Mesendoderm (in vitro differentiated cells): ENCODE data around the gene CASQ1.

Source experiments
- DNase-seq: peaks from one replicate; pipeline ENCODE4 v3.0.0; 2013
- H2AK5ac ChIP-seq: 2 replicates; pipeline ENCODE4 v1.6.1; 2013; ENCODE audit warnings: low read length, inconsistent platforms
- H2BK120ac ChIP-seq: 2 replicates; pipeline ENCODE4 v1.6.1; 2013; ENCODE audit warnings: low read depth, mild to moderate bottlenecking, low read length, moderate library complexity, mixed read lengths
- H2BK15ac ChIP-seq: replicated peaks from 2 replicates; pipeline ENCODE4 v1.6.1; 2013; ENCODE audit warnings: low read depth, mild to moderate bottlenecking, moderate library complexity
- H2BK5ac ChIP-seq: 2 replicates; pipeline ENCODE4 v1.6.1; 2013; ENCODE audit warnings: low read length, inconsistent platforms
- H3K18ac ChIP-seq: 2 replicates; pipeline ENCODE4 v1.6.1; 2013; ENCODE audit warnings: mild to moderate bottlenecking, low read length, mixed read lengths
- H3K23ac ChIP-seq: one replicate; pipeline ENCODE4 v1.6.1; 2013; ENCODE audit warnings: low read length
- H3K27ac ChIP-seq: 2 replicates; pipeline ENCODE4 v1.5.1; 2013; ENCODE audit warnings: low read depth, mild to moderate bottlenecking, inconsistent platforms, low read length, moderate library complexity
- H3K27me3 ChIP-seq: 2 replicates; pipeline ENCODE4 v1.6.1; 2013; ENCODE audit warnings: low read length, control low read depth, mild to moderate bottlenecking, inconsistent platforms; ENCODE audit not compliant: insufficient read depth, poor library complexity
- H3K36me3 ChIP-seq: 2 replicates; pipeline ENCODE4 v1.6.1; 2013; ENCODE audit warnings: low read length, inconsistent platforms; ENCODE audit not compliant: control insufficient read depth, insufficient read depth
- H3K4ac ChIP-seq: one replicate; pipeline ENCODE4 v1.6.1; 2013; ENCODE audit warnings: low read depth, mild to moderate bottlenecking, low read length, moderate library complexity
- H3K4me1 ChIP-seq: 2 replicates; pipeline ENCODE4 v1.6.1; 2013; ENCODE audit warnings: low read depth, low read length, inconsistent platforms; ENCODE audit not compliant: control insufficient read depth
- H3K4me2 ChIP-seq: 2 replicates; pipeline ENCODE4 v1.6.1; 2013; ENCODE audit warnings: low read length
- H3K4me3 ChIP-seq: 2 replicates; pipeline ENCODE4 v1.5.1; 2013; ENCODE audit warnings: mild to moderate bottlenecking, low read length
- H3K56ac ChIP-seq: one replicate; pipeline ENCODE4 v1.6.1; 2013; ENCODE audit warnings: low read length
- H3K79me1 ChIP-seq: 2 replicates; pipeline ENCODE4 v1.6.1; 2013; ENCODE audit warnings: low read length, inconsistent platforms
- H3K79me2 ChIP-seq: 2 replicates; pipeline ENCODE4 v1.6.1; 2013; ENCODE audit warnings: mild to moderate bottlenecking, low read length; ENCODE audit not compliant: control insufficient read depth, insufficient read depth
- H3K9ac ChIP-seq: 2 replicates; pipeline ENCODE4 v1.6.1; 2013; ENCODE audit warnings: low read length, inconsistent platforms
- H4K5ac ChIP-seq: one replicate; pipeline ENCODE4 v1.6.1; 2013; ENCODE audit warnings: low read length
- H4K8ac ChIP-seq: one replicate; pipeline ENCODE4 v1.6.1; 2013; ENCODE audit warnings: low read depth, mild to moderate bottlenecking, control low read depth, low read length, moderate library complexity
- WGBS: extraction: QIAGEN DNeasy Blood & Tissue Kit; methylation state at CpG from one replicate; pipeline ENCODE4 v1.1.7; 2013; ENCODE audit warnings: low lambda C conversion rate, missing lambda C conversion rate; ENCODE audit not compliant: insufficient coverage; ENCODE audit errors: extremely low coverage; 5-methylcytosine and 5-hydroxymethylcytosine counted together

CASQ1 gene

DNA sequence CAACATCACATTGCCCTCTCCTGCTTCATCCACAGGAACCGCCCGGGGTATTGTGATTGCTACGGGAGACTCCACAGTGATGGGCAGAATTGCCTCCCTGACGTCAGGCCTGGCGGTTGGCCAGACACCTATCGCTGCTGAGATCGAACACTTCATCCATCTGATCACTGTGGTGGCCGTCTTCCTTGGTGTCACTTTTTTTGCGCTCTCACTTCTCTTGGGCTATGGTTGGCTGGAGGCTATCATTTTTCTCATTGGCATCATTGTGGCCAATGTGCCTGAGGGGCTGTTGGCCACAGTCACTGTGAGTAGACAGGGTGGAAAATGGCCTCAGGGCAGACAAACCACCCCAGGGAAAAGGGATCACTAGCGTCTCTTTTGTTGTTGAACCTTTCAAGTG is 26.3 kb upstream of the CASQ1 start:
- H3K79me2 ChIP-seq, result no peaks in the 10 kb centered on the region
- no peaks in the 10 kb centered on the region for H3K27me3 ChIP-seq
- no CpG with 5 or more reads among the region's 10 CpGs for whole genome bisulfite sequencing
- no peaks in the 10 kb centered on the region for H3K79me1 ChIP-seq
- no peak overlapping the region for H2BK120ac ChIP-seq
- H3K36me3 ChIP-seq, result no peaks in the 10 kb centered on the region
- H3K4me3 ChIP-seq, result no peak overlapping the region
- H4K5ac ChIP-seq, result no peak overlapping the region
- peak; percentile 49 for DNase-seq
- H3K18ac ChIP-seq, result no peak overlapping the region
- peak overlapping the region; percentile 64 for H2BK5ac ChIP-seq
- H4K8ac ChIP-seq, result no peak overlapping the region
- H3K56ac ChIP-seq, result no peak overlapping the region
- peak overlapping the region; percentile 1 for H3K4ac ChIP-seq
- H3K23ac ChIP-seq, result no peak overlapping the region
- no peak overlapping the region for H3K27ac ChIP-seq
- no peak overlapping the region for H2BK15ac ChIP-seq
- H3K9ac ChIP-seq, result no peak overlapping the region
- peaks cover 12% of the 10 kb centered on the region for H3K4me1 ChIP-seq
- H3K4me2 ChIP-seq, result no peak overlapping the region
- peak overlapping the region; percentile 54 for H2AK5ac ChIP-seq

DNA sequence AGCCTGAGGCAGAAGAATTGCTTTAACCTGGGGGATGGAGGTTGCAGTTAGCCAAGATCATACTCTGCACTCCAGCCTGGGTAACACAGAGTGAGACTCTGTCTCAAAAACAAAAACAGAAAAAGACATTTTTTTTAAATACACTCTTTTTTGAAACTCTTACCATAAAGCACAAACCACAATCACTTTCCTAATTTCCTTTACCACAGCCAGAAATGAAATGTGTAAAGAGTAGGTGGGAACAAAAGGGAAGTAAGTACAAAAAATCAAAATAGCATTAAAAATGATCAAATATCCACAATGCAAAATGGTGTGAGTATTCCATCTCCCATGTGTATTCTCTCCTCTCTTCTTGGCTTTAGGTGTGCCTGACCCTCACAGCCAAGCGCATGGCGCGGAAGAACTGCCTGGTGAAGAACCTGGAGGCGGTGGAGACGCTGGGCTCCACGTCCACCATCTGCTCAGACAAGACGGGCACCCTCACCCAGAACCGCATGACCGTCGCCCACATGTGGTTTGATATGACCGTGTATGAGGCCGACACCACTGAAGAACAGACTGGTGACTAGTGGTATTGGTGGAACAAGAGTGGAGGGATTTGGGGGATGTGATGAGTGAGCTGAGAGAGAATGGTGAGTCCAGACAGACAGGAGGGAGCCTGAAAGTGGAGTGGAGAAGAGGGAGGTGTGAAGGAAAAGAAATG is 24.1 kb upstream of the CASQ1 start:
- Histone ChIP-seq H3K79me2 (no peaks in the 10 kb centered on the region), H2BK15ac (no peak overlapping the region), H3K9ac (no peak overlapping the region), H3K4me1 (peaks cover 15% of the 10 kb centered on the region), H2BK120ac (no peak overlapping the region), H3K18ac (no peak overlapping the region), H3K27ac (no peak overlapping the region), H3K27me3 (no peaks in the 10 kb centered on the region), H3K4me2 (no peak overlapping the region), H4K8ac (no peak overlapping the region), H3K56ac (peak overlapping the region; percentile 18), H2AK5ac (peak overlapping the region; percentile 18), H3K23ac (no peak overlapping the region), H3K4me3 (no peak overlapping the region), H4K5ac (no peak overlapping the region), H3K36me3 (no peaks in the 10 kb centered on the region), H3K79me1 (no peaks in the 10 kb centered on the region), H3K4ac (no peak overlapping the region), H2BK5ac (peak overlapping the region; percentile 12)
- DNase-seq, result no peak
- WGBS, result no CpG with 5 or more reads among the region's 12 CpGs

DNA sequence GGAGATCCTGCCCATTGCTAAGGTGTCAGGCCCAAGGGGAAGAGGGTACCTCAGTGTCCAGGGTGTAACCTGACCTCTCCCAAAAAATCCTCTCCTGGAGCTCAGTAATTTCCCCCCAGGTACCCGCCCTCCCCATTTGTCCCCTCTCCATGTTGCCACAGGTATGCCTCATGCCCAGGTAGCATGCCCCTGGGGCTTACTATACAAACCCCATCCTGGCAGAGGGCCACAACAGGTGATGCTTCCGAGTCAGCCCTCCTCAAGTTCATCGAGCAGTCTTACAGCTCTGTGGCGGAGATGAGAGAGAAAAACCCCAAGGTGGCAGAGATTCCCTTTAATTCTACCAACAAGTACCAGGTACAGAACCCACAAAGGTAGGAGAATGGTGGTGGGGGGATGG is 23.3 kb upstream of the CASQ1 start:
- no peak overlapping the region for H4K8ac ChIP-seq
- peak overlapping the region; percentile 72 for H2BK5ac ChIP-seq
- no peak overlapping the region for H3K27ac ChIP-seq
- H3K79me2 ChIP-seq, result no peaks in the 10 kb centered on the region
- peak overlapping the region; percentile 47 for H3K56ac ChIP-seq
- no peak overlapping the region for H3K18ac ChIP-seq
- H3K9ac ChIP-seq, result no peak overlapping the region
- H3K4ac ChIP-seq, result peak overlapping the region; percentile 22
- no peaks in the 10 kb centered on the region for H3K79me1 ChIP-seq
- WGBS, result no CpG with 5 or more reads among the region's 4 CpGs
- H3K4me3 ChIP-seq, result no peak overlapping the region
- peak overlapping the region; percentile 85 for H2AK5ac ChIP-seq
- peaks cover 18% of the 10 kb centered on the region for H3K4me1 ChIP-seq
- no peak for DNase-seq
- no peak overlapping the region for H3K4me2 ChIP-seq
- H2BK15ac ChIP-seq, result no peak overlapping the region
- no peaks in the 10 kb centered on the region for H3K36me3 ChIP-seq
- H2BK120ac ChIP-seq, result peak overlapping the region; percentile 69
- no peak overlapping the region for H4K5ac ChIP-seq
- H3K27me3 ChIP-seq, result no peaks in the 10 kb centered on the region
- peak overlapping the region; percentile 73 for H3K23ac ChIP-seq

DNA sequence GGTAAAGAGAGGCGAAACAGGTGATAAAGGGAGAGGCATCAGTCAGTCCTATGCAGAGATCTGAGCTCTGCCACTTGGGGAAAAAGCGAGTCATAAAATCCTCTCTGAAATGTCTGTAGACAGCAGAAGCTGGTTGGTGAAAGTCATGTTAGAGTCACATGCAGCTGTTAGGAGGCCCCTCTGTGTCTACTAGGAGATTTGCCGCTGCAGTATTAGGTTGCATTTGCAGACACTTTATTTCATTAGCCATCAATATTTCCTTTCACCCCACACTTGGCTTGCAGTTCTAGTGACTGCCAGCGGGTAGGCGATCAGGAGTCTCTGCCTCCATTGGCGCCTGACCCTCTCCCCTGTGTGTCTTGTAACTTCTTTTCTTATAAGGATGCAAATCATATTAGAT is 22.8 kb upstream of the CASQ1 start:
- WGBS, result no CpG with 5 or more reads among the region's 6 CpGs
- H3K4ac ChIP-seq, result no peak overlapping the region
- no peak overlapping the region for H4K5ac ChIP-seq
- peak overlapping the region; percentile 13 for H3K18ac ChIP-seq
- no peaks in the 10 kb centered on the region for H3K27me3 ChIP-seq
- peak overlapping the region; percentile 47 for H3K56ac ChIP-seq
- H3K36me3 ChIP-seq, result no peaks in the 10 kb centered on the region
- H3K4me3 ChIP-seq, result no peak overlapping the region
- DNase-seq, result peak; percentile 23
- no peak overlapping the region for H2BK15ac ChIP-seq
- H3K79me1 ChIP-seq, result no peaks in the 10 kb centered on the region
- no peak overlapping the region for H3K9ac ChIP-seq
- H3K27ac ChIP-seq, result no peak overlapping the region
- peak overlapping the region; percentile 69 for H2BK120ac ChIP-seq
- H3K23ac ChIP-seq, result peak overlapping the region; percentile 73
- H3K79me2 ChIP-seq, result no peaks in the 10 kb centered on the region
- peaks cover 22% of the 10 kb centered on the region for H3K4me1 ChIP-seq
- H2BK5ac ChIP-seq, result peak overlapping the region; percentile 72
- H2AK5ac ChIP-seq, result peak overlapping the region; percentile 85
- no peak overlapping the region for H3K4me2 ChIP-seq
- H4K8ac ChIP-seq, result no peak overlapping the region

DNA sequence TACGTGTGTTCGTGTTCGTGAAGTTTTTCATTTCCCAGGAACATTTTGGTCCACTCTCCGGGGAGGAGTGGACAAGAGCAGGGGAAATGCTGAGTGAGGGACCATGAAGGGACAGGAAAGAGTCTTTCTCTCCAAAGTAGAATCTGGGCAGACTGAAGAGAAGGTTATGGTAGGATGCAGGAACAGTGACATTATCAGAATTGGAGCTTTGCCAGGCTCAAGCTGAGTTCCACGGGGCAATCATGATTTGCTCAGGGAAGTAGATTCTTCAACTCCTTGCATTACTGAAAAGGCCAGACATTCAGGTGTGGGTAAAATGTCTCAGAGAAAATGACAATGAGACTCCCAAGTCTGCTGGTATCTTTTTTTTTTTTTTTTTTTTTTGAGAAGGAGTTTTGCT is 22.4 kb upstream of the CASQ1 start:
- Histone ChIP-seq H2AK5ac (peak overlapping the region; percentile 83), H2BK15ac (no peak overlapping the region), H3K79me1 (no peaks in the 10 kb centered on the region), H3K4me3 (no peak overlapping the region), H3K18ac (peak overlapping the region; percentile 13), H4K5ac (peak overlapping the region; percentile 72), H3K4ac (peak overlapping the region; percentile 81), H3K36me3 (no peaks in the 10 kb centered on the region), H3K27me3 (no peaks in the 10 kb centered on the region), H2BK5ac (peak overlapping the region; percentile 48), H2BK120ac (no peak overlapping the region), H4K8ac (no peak overlapping the region), H3K79me2 (no peaks in the 10 kb centered on the region), H3K27ac (no peak overlapping the region), H3K9ac (no peak overlapping the region), H3K4me1 (peaks cover 25% of the 10 kb centered on the region), H3K56ac (peak overlapping the region; percentile 74), H3K4me2 (no peak overlapping the region), H3K23ac (no peak overlapping the region)
- WGBS, result no CpG with 5 or more reads among the region's 5 CpGs
- DNase-seq, result no peak
